ENCODE measurements around the gene NR5A1.

DNA sequence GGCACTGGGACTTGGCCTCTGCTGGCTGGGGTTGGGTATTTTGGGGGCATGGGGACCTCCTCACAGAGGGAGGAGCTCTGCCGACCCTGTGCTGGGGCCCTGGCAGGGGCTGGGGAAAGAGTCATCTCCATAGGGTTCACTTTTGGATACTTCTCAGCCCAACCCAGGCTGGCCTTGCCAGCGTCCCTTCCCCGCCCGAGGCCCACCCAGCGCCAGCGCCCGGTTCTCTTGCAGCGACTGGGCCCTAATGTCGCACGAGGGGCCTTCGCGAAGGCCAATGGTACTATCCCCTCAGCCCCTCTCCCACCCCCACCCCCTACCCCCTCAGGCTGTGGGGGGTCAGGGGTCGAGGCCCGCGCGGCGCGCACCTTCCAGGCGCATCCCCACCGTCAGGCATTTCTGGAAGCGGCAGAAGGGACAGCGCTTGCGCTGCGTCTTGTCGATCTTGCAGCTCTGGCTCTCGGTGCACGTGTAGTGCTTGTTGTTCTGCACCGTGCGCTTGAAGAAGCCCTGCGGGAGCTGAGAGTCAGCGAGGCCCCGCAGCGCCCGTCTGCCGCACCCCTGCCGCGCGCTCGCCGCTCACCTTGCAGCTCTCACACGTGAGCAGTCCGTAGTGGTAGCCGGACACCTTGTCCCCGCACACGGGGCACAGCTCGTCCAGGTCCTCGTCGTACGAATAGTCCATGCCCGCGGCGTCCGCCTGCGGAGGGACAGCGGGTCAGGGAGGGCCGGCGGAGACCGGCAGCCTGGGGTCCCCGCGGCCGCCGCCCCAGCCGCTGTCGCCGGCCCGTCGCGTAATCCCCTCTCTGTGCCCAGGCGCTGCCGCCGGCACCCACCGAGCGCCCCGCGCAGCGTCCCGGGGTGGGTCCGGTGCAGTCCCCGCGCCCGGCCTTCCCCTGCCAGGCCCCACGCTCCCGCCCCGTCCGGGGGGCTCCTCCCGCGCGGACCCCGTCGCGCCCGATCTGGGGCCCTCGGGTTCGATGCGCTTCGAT, 4.2 kb downstream of the NR5A1 start:
- TF ChIP-seq, protein P1, sequence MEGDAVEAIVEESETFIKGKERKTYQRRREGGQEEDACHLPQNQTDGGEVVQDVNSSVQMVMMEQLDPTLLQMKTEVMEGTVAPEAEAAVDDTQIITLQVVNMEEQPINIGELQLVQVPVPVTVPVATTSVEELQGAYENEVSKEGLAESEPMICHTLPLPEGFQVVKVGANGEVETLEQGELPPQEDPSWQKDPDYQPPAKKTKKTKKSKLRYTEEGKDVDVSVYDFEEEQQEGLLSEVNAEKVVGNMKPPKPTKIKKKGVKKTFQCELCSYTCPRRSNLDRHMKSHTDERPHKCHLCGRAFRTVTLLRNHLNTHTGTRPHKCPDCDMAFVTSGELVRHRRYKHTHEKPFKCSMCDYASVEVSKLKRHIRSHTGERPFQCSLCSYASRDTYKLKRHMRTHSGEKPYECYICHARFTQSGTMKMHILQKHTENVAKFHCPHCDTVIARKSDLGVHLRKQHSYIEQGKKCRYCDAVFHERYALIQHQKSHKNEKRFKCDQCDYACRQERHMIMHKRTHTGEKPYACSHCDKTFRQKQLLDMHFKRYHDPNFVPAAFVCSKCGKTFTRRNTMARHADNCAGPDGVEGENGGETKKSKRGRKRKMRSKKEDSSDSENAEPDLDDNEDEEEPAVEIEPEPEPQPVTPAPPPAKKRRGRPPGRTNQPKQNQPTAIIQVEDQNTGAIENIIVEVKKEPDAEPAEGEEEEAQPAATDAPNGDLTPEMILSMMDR (IDR thresholded peaks at IDR 0.05) = no peak
- TF ChIP-seq POLR2AphosphoS5 (IDR thresholded peaks at IDR 0.05) = no peak

Measured in suprapubic skin (tissue), 3 donors.